GM21526 (cell line): Measurements from ENCODE around the gene MXD4.

ENCODE experiments used
- ATAC-seq: cut with Tn5 transposase; IDR thresholded peaks from one replicate; pipeline ENCODE4 v1.9.1; 2021; ENCODE audit warnings: moderate library complexity; ENCODE audit not compliant: unreplicated experiment, low FRiP score

The MXD4 gene

GRCh38 chr4:2253160-2254084, 8.5 kb downstream of the MXD4 start:
- no peak for ATAC-seq

GRCh38 chr4:2252530-2253091, 9.3 kb downstream of the MXD4 start:
- no peak for ATAC-seq

- ATAC-seq: no peak
Measured at GRCh38 chr4:2251795-2252529, 9.9 kb downstream of the MXD4 start.

- ATAC-seq: no peak
Measured at GRCh38 chr4:2251073-2251794, 10.7 kb downstream of the MXD4 start.

GRCh38 chr4:2250357-2251072, 11.4 kb downstream of the MXD4 start:
- ATAC-seq: no peak

- ATAC-seq: no peak
Measured at GRCh38 chr4:2249526-2250356, 12.2 kb downstream of the MXD4 start.

- ATAC-seq: no peak
Measured at GRCh38 chr4:2248821-2249261, 13.1 kb downstream of the MXD4 start.

GRCh38 chr4:2248044-2248780, 13.7 kb downstream of the MXD4 start:
- ATAC-seq: no peak

- ATAC-seq: no peak
Measured at GRCh38 chr4:2247128-2248043, 14.5 kb downstream of the MXD4 start.

GRCh38 chr4:2246384-2247127, 15.4 kb downstream of the MXD4 start:
- no peak for ATAC-seq

GRCh38 chr4:2245787-2246275, 16.1 kb downstream of the MXD4 start:
- no peak for ATAC-seq

GRCh38 chr4:2245057-2245786, 16.7 kb downstream of the MXD4 start:
- no peak for ATAC-seq

GRCh38 chr4:2243681-2244380, 18.1 kb downstream of the MXD4 start:
- no peak for ATAC-seq

GRCh38 chr4:2241410-2242353, 20.2 kb downstream of the MXD4 start, which contains the start of the genes HAUS3 and POLN:
HAUS3 (minus strand) TSS chr4:2242121; CDS start chr4:2240946, 1,175 bp downstream.
POLN (minus strand) TSS chr4:2242121; CDS start chr4:2229231, 12,890 bp downstream.
- ATAC-seq: peak; percentile 86
